GM19455 (cell line): ENCODE measurements around the gene SSBP3.

Experiments used
- ATAC-seq: cut with Tn5 transposase; IDR thresholded peaks from one replicate; pipeline ENCODE4 v1.9.1; 2021; ENCODE audit not compliant: unreplicated experiment

The SSBP3 gene

GRCh38 chr1:54290506-54291184 is 115.5 kb downstream of the SSBP3 start:
- no peak for ATAC-seq

GRCh38 chr1:54289712-54290233 is 116.4 kb downstream of the SSBP3 start:
- ATAC-seq, result no peak

- ATAC-seq, result no peak
These were observed 118.4 kb downstream of the SSBP3 start for GRCh38 chr1:54287801-54288211.

GRCh38 chr1:54287176-54287650 is 119.0 kb downstream of the SSBP3 start:
- ATAC-seq, result no peak

DNA sequence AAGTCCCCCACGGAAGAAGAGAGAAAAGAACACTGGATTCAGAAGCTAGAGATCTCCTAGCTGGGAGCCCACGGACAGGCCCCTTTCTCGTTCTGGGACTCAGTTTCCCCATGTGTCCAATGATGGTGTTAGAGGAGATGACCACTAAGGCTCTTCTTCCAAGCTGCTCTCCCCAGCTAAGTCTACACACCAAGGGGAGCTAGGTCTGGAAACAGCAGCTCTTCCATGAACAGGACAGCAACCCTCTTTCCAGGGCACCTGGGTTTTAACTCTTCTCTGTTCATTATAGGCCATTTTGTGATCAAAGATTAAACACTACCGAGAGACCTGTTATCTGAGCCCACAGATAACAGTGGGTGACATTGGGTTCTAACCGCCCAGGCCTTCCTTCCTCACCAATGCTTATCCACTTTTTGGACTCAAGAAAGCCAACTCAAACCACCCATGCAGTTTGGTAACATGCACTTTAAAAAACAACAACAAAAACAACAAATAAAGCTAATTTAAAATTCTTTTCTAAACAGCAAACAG is 120.3 kb downstream of the SSBP3 start:
- no peak for ATAC-seq

DNA sequence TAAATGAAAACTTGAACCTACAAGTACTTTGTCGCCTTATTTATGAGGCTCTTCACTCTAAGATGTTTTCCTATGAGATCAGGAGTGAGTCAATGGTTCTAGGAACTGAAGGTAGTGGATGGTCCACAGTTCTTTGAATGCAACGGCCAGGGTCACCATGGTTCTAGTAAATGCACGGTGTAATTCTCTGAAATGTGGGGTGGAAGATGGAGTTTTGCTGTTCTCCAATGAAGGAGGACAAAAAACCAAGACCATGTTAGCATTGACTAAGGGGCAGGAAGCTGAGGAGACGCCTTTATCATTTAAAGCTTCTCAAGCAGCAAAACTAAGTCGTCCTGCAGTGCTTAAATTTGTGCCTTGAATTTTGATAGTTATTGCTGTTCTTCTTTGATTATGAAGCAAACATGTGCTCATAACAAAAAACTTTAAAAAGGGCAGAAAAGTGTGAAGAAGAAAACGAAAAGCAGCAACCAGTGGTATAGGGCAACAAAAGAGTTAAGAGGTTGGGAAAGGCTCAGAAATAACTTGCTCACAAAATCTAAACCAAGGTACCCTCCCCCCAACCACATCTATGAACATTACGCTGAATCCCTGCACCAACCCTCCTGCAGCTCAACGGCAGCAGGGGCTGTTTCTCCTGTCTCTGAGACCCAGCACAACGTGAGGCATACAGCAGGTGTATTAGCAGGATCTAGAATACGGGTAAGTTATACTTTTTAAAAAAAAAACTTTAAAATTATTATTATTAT is 121.2 kb downstream of the SSBP3 start:
- no peak for ATAC-seq

DNA sequence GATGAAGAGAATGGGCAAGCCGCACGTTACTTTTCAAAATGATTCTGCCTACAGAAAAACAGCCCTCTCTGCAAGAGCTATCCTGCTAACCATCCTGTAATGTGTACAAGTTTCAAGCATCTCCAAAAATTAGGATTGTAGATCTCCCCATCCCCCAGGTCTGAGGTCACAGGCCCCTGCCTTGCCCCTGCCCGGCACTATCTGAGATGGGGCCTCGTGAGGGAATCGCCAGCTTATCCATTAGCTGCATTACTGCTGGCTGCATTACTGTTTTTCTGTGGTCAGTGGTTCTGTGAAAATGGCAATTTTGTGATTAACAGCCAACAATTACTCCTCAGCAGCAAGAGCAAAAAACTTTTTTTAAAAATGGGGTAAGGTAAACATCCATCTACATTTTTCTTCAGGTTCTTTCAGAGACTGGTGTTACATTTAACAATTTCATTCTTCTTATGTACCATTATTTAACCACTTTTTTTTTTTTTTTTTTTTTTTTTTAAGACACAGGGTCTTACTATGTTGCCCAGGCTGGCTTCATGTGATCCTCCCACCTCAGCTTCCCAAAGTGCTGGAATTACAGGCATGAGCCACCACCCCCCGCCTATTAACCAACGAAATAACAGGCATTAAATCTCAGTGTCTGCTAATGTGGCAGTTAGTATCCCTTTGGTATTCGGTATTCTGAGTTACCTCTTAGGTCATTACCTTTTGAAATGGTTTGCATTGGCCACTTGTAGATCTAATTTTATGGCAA is 122.4 kb downstream of the SSBP3 start:
- ATAC-seq, result no peak

DNA sequence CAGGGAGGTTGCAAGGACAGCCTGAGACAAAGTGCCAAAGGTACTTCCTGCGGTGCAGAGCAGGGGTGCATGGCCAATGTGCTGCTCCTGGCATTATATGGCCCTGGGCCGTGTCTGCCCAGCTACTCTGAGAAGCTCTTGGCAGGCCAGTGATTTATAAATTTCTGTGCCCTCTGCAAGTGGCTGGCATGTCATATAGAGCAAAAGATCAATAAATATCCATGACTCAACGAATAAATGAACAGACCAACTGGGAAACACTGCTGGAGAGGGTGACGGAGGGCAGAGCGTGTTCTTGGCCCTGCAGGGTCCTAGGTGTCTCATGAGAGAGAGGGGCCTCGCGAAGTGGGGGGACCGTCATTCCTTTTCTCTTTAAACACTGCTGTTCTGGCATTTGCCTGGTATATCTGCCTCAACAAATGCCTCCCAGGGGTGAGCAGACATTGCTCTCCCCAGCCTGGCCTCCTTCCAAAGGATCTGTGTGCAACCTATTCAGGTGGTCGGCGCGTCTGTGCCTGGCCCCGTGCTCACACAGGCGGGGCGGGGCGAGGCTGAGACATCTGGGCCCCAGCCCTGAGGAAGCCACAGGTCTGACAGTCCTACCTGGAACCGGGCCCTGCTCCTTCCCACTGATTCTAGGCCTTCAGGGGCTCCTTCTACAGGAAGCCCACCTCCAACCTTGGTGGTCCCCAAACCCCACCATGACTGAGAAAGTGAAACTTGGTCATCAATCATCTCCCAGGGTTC is 123.9 kb downstream of the SSBP3 start:
- no peak for ATAC-seq

- no peak for ATAC-seq
These were observed 125.5 kb downstream of the SSBP3 start for GRCh38 chr1:54280651-54281050.

DNA sequence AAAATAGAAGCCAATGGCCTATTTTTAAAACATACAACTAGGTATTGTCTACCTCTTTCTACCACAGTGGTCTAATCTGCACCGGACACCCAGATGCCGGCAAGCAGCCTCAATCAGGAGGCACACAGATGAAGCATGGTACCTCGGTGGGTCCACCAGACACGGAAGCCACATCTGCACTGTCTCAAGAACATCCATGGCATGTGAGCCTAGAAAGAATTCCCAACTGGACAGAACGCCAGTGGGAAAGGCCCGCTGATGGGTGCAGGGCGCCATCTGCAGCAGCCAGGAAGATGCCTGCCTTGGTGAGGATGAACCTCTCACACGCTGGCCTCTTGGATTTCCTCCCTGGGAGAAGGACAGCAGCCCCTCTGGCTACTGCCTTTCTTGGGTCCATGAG is 126.7 kb downstream of the SSBP3 start:
- no peak for ATAC-seq

DNA sequence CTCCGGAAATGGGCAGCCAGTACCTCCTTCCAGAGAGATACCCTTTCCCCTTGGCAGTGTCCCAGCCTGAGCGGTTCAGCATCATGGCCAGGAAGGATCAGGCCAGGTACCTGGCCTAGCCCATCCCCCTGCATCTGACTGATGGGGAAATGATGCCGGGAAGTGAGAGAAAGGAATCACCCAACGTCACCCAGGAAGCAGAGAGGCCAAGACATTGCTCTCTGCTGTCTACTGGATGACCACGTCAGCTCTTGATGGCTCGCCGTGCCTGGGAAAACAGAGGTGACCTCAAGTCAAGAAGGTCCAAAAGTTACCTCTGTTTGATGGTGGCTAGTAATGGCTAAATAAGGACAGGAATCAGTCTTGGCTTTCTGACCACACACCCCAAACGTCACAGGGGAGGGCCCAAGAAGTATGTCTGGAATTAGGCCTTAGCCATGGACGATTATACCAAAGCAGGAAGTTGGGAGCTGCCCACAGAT is 127.2 kb downstream of the SSBP3 start:
- ATAC-seq, result no peak

- ATAC-seq, result no peak
These were observed 128.5 kb downstream of the SSBP3 start for GRCh38 chr1:54277451-54278341.

DNA sequence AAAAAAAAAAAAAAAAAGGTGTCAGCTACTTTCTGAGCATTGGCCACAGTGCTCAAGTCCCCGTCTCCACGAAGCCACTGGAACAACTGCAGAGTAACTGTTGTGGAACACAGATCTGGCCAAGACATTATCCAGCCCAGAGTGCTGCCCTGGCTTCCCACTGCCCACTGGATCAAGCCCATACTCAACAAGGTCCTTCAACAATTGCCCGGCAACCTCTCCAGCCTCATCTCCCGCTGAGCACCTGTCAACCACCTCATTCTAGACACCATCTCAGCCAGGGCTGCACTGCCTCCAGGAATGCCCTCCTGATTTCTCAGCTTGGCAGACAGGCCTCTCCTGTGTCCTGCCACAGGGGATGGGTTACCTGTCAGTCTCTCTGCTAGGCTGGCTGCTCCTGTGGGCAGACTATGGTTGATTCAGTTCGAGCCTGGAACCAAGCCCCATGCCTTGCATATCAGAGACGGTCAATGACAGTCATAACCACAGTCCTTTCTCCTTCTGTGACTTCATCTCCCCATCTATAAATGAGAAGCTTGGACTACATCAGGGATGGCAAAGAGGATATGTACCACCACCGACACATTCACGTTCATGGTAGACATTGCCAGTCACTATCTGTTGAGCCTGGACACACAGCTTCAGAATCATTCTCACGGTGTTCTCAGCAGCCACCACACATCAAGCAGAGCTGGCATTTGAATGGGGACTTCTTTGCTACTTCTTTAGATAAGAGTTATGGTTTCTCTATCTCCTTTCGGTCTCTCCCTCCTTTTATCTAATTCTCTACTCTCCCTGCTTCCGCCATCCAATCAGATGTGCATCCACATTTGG is 129.4 kb downstream of the SSBP3 start:
- no peak for ATAC-seq

DNA sequence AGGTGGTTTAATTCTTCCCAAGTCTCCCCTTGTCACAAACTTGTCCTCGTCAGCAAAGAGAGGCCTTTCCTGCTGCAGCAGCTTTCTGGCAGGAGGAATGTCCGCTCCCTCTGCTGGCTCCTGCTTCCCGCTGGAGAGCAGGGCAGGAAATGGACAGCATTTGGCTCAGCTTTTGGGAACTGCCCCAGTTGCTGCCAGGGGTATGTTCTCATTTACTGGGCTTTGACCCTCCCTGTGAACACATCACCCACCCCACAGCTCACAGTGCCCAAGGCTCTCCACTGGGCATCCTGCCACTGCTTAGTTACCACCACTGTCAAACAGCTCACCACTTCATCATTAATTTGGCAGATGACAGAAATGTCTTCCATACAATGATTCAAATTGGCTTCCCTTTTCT is 130.8 kb downstream of the SSBP3 start:
- ATAC-seq, result no peak

GRCh38 chr1:54274881-54275280 is 131.3 kb downstream of the SSBP3 start:
- ATAC-seq, result no peak

DNA sequence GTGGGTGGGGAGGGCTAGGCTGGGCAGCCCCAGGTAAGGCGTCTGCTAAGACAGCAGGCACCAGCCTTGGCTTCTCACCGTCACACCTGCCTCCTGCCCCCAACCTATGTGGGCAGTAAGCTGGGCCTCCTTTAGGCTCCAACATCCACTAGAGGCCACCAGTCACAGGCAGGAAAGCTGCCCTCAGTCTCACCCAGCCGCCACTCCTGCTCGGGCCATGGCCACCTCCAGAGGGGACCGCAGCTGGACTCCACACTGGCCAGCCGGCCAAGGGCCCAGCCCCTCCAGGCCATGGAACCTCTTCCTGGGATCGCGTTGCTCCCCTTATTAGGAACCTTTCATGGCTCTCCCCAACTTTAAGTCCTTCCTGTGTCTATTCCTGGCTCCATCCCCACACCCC is 131.7 kb downstream of the SSBP3 start:
- no peak for ATAC-seq

DNA sequence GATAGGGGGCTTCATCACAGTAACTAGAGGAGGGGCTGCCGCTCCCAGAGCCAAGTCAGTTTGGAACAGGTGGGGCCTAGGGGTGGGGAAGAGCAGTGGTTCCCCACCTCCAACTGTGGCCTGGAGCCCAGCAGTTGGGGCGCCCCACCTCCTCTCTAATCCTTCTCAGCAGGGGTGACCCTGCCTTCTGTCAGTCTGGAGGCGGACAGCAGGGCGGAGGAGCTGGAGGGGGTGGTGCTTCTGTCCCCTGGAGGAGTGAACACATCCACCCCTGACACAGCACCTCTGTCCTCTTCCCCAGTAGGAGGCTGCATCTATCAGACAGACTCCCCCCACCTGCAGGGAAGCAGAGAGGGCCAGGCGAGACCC is 132.4 kb downstream of the SSBP3 start:
- no peak for ATAC-seq

- ATAC-seq, result no peak
These were observed 133.0 kb downstream of the SSBP3 start for GRCh38 chr1:54273092-54273794.
